HepG2 (cell line): ENCODE results near the gene N4BP2. TPM values are rescaled to one million over a fixed set of nuclear protein-coding genes. Genes with fewer than 3 reads are reported as not detected.

ENCODE experiments used
- ATAC-seq: fragments of 200-7000 bp; cut with Tn5 transposase; 3 replicates; pipeline ENCODE4 v1.9.1; 2020; ENCODE audit warnings: mild to moderate bottlenecking, moderate library complexity
- BruUV-seq: library from RNA; stranded (reverse); fragments of 400-500 nt; replicated peaks from 2 replicates; lab custom pipeline; 2021; lab: Mats Ljungman, UMichigan
- CTCF ChIA-PET: fragments of 300-600 bp; formaldehyde crosslinking; extraction: SDS; loops from one replicate; lab custom pipeline; 2021; ENCODE audit warnings: low total read pairs, inconsistent platforms, low intra/inter-chr PET ratio; lab: Yijun Ruan, JAX
- POLR2A ChIA-PET: fragments of 350-600 bp; sonication (Branson Sonifier 250); formaldehyde crosslinking; loops from one replicate; lab custom pipeline; 2020; ENCODE audit warnings: antibody characterized with exemption, inconsistent platforms; lab: Yijun Ruan, JAX
- DNase-seq: peaks from one replicate; pipeline ENCODE4 v3.0.0-alpha.2; 2015; ENCODE audit warnings: low spot score
- FAIRE-seq: peaks from 3 replicates; lab custom pipeline; 2011; peaks lifted over from hg19 to GRCh38; lab: Jason Lieb, UNC
- H2AFZ ChIP-seq: one replicate; pipeline ENCODE4 v1.6.1; 2011; ENCODE audit warnings: low read length, inconsistent platforms
- H3K27ac ChIP-seq: fragments of 300-600 bp; 3 replicates; pipeline ENCODE4 v1.8.0; 2011; ENCODE audit warnings: mixed run types, mild to moderate bottlenecking, mixed read lengths, low read length, inconsistent platforms; ENCODE audit not compliant: insufficient read depth; ENCODE audit errors: extremely low read length
- H3K27me3 ChIP-seq, 2 experiments: fragments of 200-600 bp in 1 of 2; 2 replicates in 1 of 2; 3 replicates in 1 of 2; pipeline versions ENCODE4 v1.6.0 to v1.8.0; 2011; ENCODE audit warnings: low read length in 2 of 2, mild to moderate bottlenecking in 2 of 2, moderate library complexity in 2 of 2, inconsistent platforms in 1 of 2; ENCODE audit not compliant: insufficient read depth in 2 of 2, control insufficient read depth in 1 of 2
- H3K36me3 ChIP-seq, 2 experiments: fragments of 200-600 bp in 1 of 2; replicated peaks in 1 of 2; 2 replicates in 1 of 2; 3 replicates in 1 of 2; pipeline versions ENCODE4 v1.5.1 to v1.8.0; 2011; ENCODE audit warnings: low read length in 2 of 2, inconsistent platforms in 1 of 2; ENCODE audit not compliant: insufficient read depth in 2 of 2, control insufficient read depth in 1 of 2
- H3K4me1 ChIP-seq: 2 replicates; pipeline ENCODE4 v1.5.1; 2012; ENCODE audit warnings: low read length, inconsistent platforms; ENCODE audit not compliant: insufficient read depth
- H3K4me2 ChIP-seq: 2 replicates; pipeline ENCODE4 v1.6.0; 2011; ENCODE audit warnings: low read depth, low read length, inconsistent platforms
- H3K4me3 ChIP-seq, 3 experiments: fragments of 200-600 bp in 1 of 3; sonication (generic), shearing (Covaris generic) in 1 of 3; replicated peaks in 1 of 3; 2 replicates each; pipeline ENCODE4 v1.5.1; 2011 to 2016; ENCODE audit warnings: low read length in 3 of 3, inconsistent platforms in 2 of 3, low read depth in 2 of 3, mild to moderate bottlenecking in 2 of 3, control low read depth in 1 of 3, mixed read lengths in 1 of 3; ENCODE audit not compliant: insufficient read depth in 1 of 3
- H3K79me2 ChIP-seq: one replicate; pipeline ENCODE4 v1.6.1; 2011; ENCODE audit warnings: low read length, inconsistent platforms; ENCODE audit not compliant: insufficient read depth
- H3K9ac ChIP-seq: 2 replicates; pipeline ENCODE4 v1.6.0; 2011; ENCODE audit warnings: mild to moderate bottlenecking, low read depth, low read length, inconsistent platforms; ENCODE audit not compliant: insufficient read depth
- H3K9me3 ChIP-seq: 2 replicates; pipeline ENCODE4 v1.5.1; 2012; ENCODE audit warnings: mild to moderate bottlenecking, low read length
- H4K20me1 ChIP-seq: 2 replicates; pipeline ENCODE4 v1.6.0; 2011; ENCODE audit warnings: inconsistent platforms, mild to moderate bottlenecking, low read length, moderate library complexity; ENCODE audit not compliant: insufficient read depth
- BHLHE40 ChIP-seq: IDR thresholded peaks from 2 replicates; pipeline ENCODE4 v1.6.1; 2011; ENCODE audit warnings: low read length, improper control_type of control experiment
- CEBPG ChIP-seq: IDR thresholded peaks from 2 replicates; pipeline ENCODE4 v1.6.1; 2016
- CREM ChIP-seq, 2 experiments: sonication (generic) in 1 of 2; formaldehyde crosslinking in 1 of 2; IDR thresholded peaks; 2 replicates each; pipeline versions ENCODE4 v1.4.0 to v1.6.1; 2016 to 2020; ENCODE audit warnings: antibody characterized with exemption in 1 of 2, mild to moderate bottlenecking in 1 of 2, missing genetic modification reagents in 1 of 2
- ERF ChIP-seq: IDR thresholded peaks from 2 replicates; pipeline ENCODE4 v1.6.1; 2018; ENCODE audit warnings: missing biosample characterization, missing genetic modification reagents
- FOSL2 ChIP-seq: sonication (generic); formaldehyde crosslinking; IDR thresholded peaks from 2 replicates; pipeline ENCODE4 v1.4.0; 2020; ENCODE audit warnings: missing genetic modification reagents
- KDM3A ChIP-seq: IDR thresholded peaks from 2 replicates; pipeline ENCODE4 v1.6.1; 2018; ENCODE audit warnings: low read depth, missing compliant biosample characterization
- NR3C1 ChIP-seq: sonication (generic); formaldehyde crosslinking; IDR thresholded peaks from 2 replicates; pipeline ENCODE4 v1.4.0; 2020; ENCODE audit warnings: missing genetic modification reagents
- RELA ChIP-seq: sonication (generic); formaldehyde crosslinking; IDR thresholded peaks from 2 replicates; pipeline ENCODE4 v1.4.0; 2020; ENCODE audit warnings: missing genetic modification reagents
- RFX1 ChIP-seq: fragments of 450-650 bp; IDR thresholded peaks from 2 replicates; pipeline ENCODE4 v1.6.1; 2017
- SP5 ChIP-seq: IDR thresholded peaks from 2 replicates; pipeline ENCODE4 v1.6.1; 2016; ENCODE audit warnings: low read depth, borderline replicate concordance
- TGIF2 ChIP-seq: IDR thresholded peaks from 2 replicates; pipeline ENCODE4 v1.6.1; 2016; ENCODE audit warnings: control low read depth, missing compliant biosample characterization
- ZNF207 ChIP-seq: fragments of 450-650 bp; IDR thresholded peaks from 2 replicates; pipeline ENCODE4 v1.6.1; 2016; ENCODE audit warnings: antibody characterized with exemption, borderline replicate concordance
- ZNF292 ChIP-seq: sonication (generic); formaldehyde crosslinking; IDR thresholded peaks from 2 replicates; pipeline ENCODE4 v1.8.1; 2022; ENCODE audit warnings: mild to moderate bottlenecking, low read depth, missing genetic modification reagents, borderline replicate concordance
- ZNF44 ChIP-seq: sonication (generic); formaldehyde crosslinking; IDR thresholded peaks from 2 replicates; pipeline ENCODE4 v1.5.1; 2020; ENCODE audit warnings: mild to moderate bottlenecking, missing genetic modification reagents
- ZNF570 ChIP-seq: sonication (generic); formaldehyde crosslinking; IDR thresholded peaks from 2 replicates; pipeline ENCODE4 v1.4.0; 2020; ENCODE audit warnings: mild to moderate bottlenecking, missing genetic modification reagents, borderline replicate concordance
- ZSCAN21 ChIP-seq: sonication (generic); formaldehyde crosslinking; IDR thresholded peaks from 2 replicates; pipeline ENCODE4 v1.8.0; 2022; ENCODE audit warnings: mild to moderate bottlenecking, missing genetic modification reagents, moderate library complexity, borderline replicate concordance
- WGBS: methylation state at CpG from one replicate; pipeline ENCODE4 v1.1.6; 2017; ENCODE audit warnings: low lambda C conversion rate; 5-methylcytosine and 5-hydroxymethylcytosine counted together
- in situ Hi-C: cut with HindIII; loops from 2 replicates; pipeline ENCODE4 v1.10.0; 2017; ENCODE audit warnings: low pct_unique_long_range_greater_than_20kb; ENCODE audit not compliant: extremely low pct_ligation_motif_present
- intact Hi-C: fragments of 100-400 bp; cut with micrococcal nuclease; formaldehyde crosslinking; loops from one replicate; pipeline ENCODE4 v1.10.0; 2022; ENCODE audit not compliant: unreplicated experiment
- polyA plus RNA-seq, 8 experiments: library from polyadenylated mRNA; depleted of rRNA in 3 of 8; stranded (reverse) in 7 of 8; unstranded in 1 of 8; fragments of >200 nt; fragmentation: Illumina TruSeq in 4 of 8; extraction: Trizol in 4 of 8; gene quantifications; 2 replicates each; pipeline versions ENCODE4 v1.2.1 to v1.2.3, GENCODE V29; 2011 to 2016; ENCODE audit warnings: low read depth in 4 of 8, missing spikeins in 1 of 8, mixed read lengths in 1 of 8; ENCODE audit not compliant: insufficient read depth in 1 of 8
- total RNA-seq, 5 experiments: library from RNA; depleted of rRNA; stranded (reverse); fragments of >200 nt; fragmentation: Illumina TruSeq; extraction: Trizol; gene quantifications; 2 replicates each; pipeline ENCODE4 v1.2.3, GENCODE V29; 2016; ENCODE audit warnings: low read depth in 1 of 5
- TF ChIP-seq, protein P1 (sequence below): sonication (generic); formaldehyde crosslinking; IDR thresholded peaks from 2 replicates; pipeline ENCODE4 v1.8.1; 2023; ENCODE audit warnings: mild to moderate bottlenecking, missing genetic modification reagents
- TF ChIP-seq, protein P2 (sequence below): IDR thresholded peaks from 2 replicates; pipeline ENCODE4 v1.6.1; 2016; ENCODE audit warnings: missing genetic modification reagents, missing compliant biosample characterization
- TF ChIP-seq, protein P3 (sequence below): sonication (generic); formaldehyde crosslinking; conservative IDR thresholded peaks from 2 replicates; pipeline ENCODE4 v1.8.0; 2022; ENCODE audit warnings: mild to moderate bottlenecking, moderate library complexity, missing genetic modification reagents
- TF ChIP-seq, protein P4 (sequence below): IDR thresholded peaks from 2 replicates; pipeline ENCODE4 v1.6.1; 2012; ENCODE audit warnings: inconsistent platforms

N4BP2 gene
- total and polyA plus RNA-seq, 2 of the 13 experiments (the other 11 are each of a cell fraction or from before 2014, with no cell fraction given) = 5.6 to 12.9 TPM

DNA sequence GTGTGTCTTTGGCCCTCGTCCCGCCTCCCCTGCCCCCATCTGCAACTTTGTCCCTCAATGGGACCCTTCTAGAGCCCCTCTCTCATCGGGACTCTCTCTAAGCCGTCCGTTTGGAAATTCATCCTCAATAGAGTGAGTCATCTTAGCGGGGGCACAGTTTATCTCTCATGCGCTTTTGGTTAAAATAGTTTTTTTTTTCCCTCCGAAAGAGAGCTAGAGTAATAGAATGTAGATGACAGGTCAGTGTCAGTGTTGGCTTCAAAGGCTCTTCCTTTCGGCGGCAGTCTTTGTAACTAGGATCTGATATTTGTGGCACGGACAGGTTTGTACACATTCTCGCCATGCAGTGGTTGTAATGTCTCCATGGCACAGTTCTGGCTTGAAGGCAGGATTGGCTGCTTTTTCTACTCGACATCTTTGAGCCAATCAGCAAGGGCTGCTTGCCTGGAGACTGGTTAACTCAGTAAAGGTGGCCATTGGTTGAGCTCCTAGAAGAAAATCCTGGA is 989 bp downstream of the N4BP2 start:
- Histone ChIP-seq H3K27me3 (no peaks in the 10 kb centered on the region), H4K20me1 (no peaks in the 10 kb centered on the region; the same call in 1 of the 2 replicates), H3K4me1 (peaks cover 31% of the 10 kb centered on the region), H3K9ac (peak overlapping the region; percentile 93), H3K9me3 (no peaks in the 10 kb centered on the region), H3K4me2 (peak overlapping the region; percentile 73), H2AFZ (peak overlapping the region; percentile 32), H3K36me3 (peaks cover 0 to 4% of the 10 kb centered on the region in 2 experiments; a peak in 1 of 5 replicates), H3K27ac (peak overlapping the region; percentile 99), H3K79me2 (peaks cover 29% of the 10 kb centered on the region), H3K4me3 (peak overlapping the region; percentile 74 to 86 (median 84); a peak in 5 of 6 replicates)
- POLR2A ChIA-PET = interaction anchor here (0.9 to 1.5 kb wide), 6 partner anchors 9 to 419 kb away, joined by 3 to 6 read pairs (median 4); partner anchors contain the start of genes SMIM14 and UBE2K
- BruUV-seq = no TSS peak
- intact Hi-C loops = loop anchor here (1.0 to 5.0 kb wide), 3 partner anchors 79 to 590 kb away; no protein-coding TSS in a partner anchor
- DNase-seq (peak; percentile 97), ATAC-seq (peak; percentile 85), FAIRE-seq (peak; percentile 100)
- in situ Hi-C loops = loop anchor here (10.0 kb wide), 1 partner anchor 257 kb away; no protein-coding TSS in a partner anchor
- WGBS = under 1% methylated on average over 13 of the region's 13 CpGs
- CTCF ChIA-PET = interaction anchor here (1.0 kb wide), 1 partner anchor 11 kb away, joined by 3 read pairs; no protein-coding TSS in a partner anchor
- TF ChIP-seq RELA (CRISPR knock-in tag) (no peak), TGIF2 (CRISPR knock-in tag) (no peak; the same call in 1 of the 2 replicates), CEBPG (CRISPR knock-in tag) (peak; percentile 48; the same call in 1 of the 2 replicates), ZSCAN21 (CRISPR knock-in tag) (no peak), ERF (CRISPR knock-in tag) (peak; percentile 18; the same call in 1 of the 2 replicates), SP5 (0 out of 2 replicates have a peak, but pooled peaks have one; percentile 11), NR3C1 (no peak), ZNF292 (CRISPR knock-in tag) (no peak), ZNF207 (no peak), FOSL2 (CRISPR knock-in tag) (peak; percentile 82), KDM3A (CRISPR knock-in tag) (no peak), BHLHE40 (peak; percentile 77), ZNF44 (CRISPR knock-in tag) (no peak), CREM (IDR thresholded peaks at IDR 0.05) (peak; percentile 61; the same call in 1 of the 2 replicates), CREM (CRISPR knock-in tag; IDR thresholded peaks at IDR 0.05) (no peak), RFX1 (no peak), ZNF570 (CRISPR knock-in tag) (no peak)
- TF ChIP-seq, protein P1, sequence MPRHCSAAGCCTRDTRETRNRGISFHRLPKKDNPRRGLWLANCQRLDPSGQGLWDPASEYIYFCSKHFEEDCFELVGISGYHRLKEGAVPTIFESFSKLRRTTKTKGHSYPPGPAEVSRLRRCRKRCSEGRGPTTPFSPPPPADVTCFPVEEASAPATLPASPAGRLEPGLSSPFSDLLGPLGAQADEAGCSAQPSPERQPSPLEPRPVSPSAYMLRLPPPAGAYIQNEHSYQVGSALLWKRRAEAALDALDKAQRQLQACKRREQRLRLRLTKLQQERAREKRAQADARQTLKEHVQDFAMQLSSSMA (CRISPR knock-in tag) = no peak
- TF ChIP-seq, protein P2, sequence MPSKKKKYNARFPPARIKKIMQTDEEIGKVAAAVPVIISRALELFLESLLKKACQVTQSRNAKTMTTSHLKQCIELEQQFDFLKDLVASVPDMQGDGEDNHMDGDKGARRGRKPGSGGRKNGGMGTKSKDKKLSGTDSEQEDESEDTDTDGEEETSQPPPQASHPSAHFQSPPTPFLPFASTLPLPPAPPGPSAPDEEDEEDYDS (CRISPR knock-in tag) = peak; percentile 89
- TF ChIP-seq, protein P3, sequence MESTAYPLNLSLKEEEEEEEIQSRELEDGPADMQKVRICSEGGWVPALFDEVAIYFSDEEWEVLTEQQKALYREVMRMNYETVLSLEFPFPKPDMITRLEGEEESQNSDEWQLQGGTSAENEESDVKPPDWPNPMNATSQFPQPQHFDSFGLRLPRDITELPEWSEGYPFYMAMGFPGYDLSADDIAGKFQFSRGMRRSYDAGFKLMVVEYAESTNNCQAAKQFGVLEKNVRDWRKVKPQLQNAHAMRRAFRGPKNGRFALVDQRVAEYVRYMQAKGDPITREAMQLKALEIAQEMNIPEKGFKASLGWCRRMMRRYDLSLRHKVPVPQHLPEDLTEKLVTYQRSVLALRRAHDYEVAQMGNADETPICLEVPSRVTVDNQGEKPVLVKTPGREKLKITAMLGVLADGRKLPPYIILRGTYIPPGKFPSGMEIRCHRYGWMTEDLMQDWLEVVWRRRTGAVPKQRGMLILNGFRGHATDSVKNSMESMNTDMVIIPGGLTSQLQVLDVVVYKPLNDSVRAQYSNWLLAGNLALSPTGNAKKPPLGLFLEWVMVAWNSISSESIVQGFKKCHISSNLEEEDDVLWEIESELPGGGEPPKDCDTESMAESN (CRISPR knock-in tag) = 0 out of 2 replicates have a peak, but pooled peaks have one; percentile 31
- TF ChIP-seq, protein P4, sequence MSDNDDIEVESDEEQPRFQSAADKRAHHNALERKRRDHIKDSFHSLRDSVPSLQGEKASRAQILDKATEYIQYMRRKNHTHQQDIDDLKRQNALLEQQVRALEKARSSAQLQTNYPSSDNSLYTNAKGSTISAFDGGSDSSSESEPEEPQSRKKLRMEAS = peak; percentile 74; the same call in 1 of the 2 replicates
